GM12878 (cell line): ENCODE measurements around the gene GPR148. TPM values are rescaled to one million over a fixed set of nuclear protein-coding genes. Genes with fewer than 3 reads are reported as not detected.

Source experiments
- ATAC-seq: fragments of 200-7000 bp; cut with Tn5 transposase; 3 replicates; pipeline ENCODE4 v1.9.1; 2020; ENCODE audit warnings: mild to moderate bottlenecking, moderate library complexity
- BruUV-seq: library from RNA; stranded (reverse); fragments of 400-500 nt; replicated peaks from 2 replicates; lab custom pipeline; 2021; lab: Mats Ljungman, UMichigan
- CTCF ChIA-PET: fragments of 300-600 bp; sonication (Branson Sonifier 250); formaldehyde crosslinking; extraction: SDS; loops from one replicate; lab custom pipeline; 2021; ENCODE audit warnings: inconsistent platforms; lab: Yijun Ruan, JAX
- POLR2A ChIA-PET: fragments of 350-600 bp; formaldehyde crosslinking; extraction: SDS; loops from one replicate; lab custom pipeline; 2021; ENCODE audit warnings: inconsistent platforms; lab: Charles Lee
- RAD21 ChIA-PET: fragments of 300-600 bp; sonication (Branson Sonifier 250); formaldehyde crosslinking; loops from one replicate; lab custom pipeline; 2023; ENCODE audit warnings: antibody characterized with exemption; ENCODE audit not compliant: unreplicated experiment; lab: Charles Lee
- SMC1A ChIA-PET: fragments of 300-600 bp; sonication (Branson Sonifier 250); formaldehyde crosslinking; loops from one replicate; lab custom pipeline; 2023; ENCODE audit not compliant: unreplicated experiment, uncharacterized antibody; lab: Charles Lee
- DNase-seq: peaks from one replicate; pipeline ENCODE4 v3.0.0-alpha.2; 2011; ENCODE audit warnings: low read depth, low spot score
- FAIRE-seq: peaks from 3 replicates; lab custom pipeline; 2011; peaks lifted over from hg19 to GRCh38; lab: Jason Lieb, UNC
- H2AFZ ChIP-seq: 2 replicates; pipeline ENCODE4 v1.6.0; 2011; ENCODE audit warnings: low read depth, low read length, control low read depth; ENCODE audit not compliant: control insufficient read depth
- H3K27ac ChIP-seq: 2 replicates; pipeline ENCODE4 v1.5.1; 2011; ENCODE audit warnings: control low read depth; ENCODE audit not compliant: control insufficient read depth, insufficient read depth
- H3K27me3 ChIP-seq, 2 experiments: replicated peaks in 1 of 2; 2 replicates each; pipeline versions ENCODE4 v1.6.0 to v1.6.1; 2011; ENCODE audit warnings: low read length in 1 of 2; ENCODE audit not compliant: control insufficient read depth in 2 of 2, insufficient read depth in 2 of 2
- H3K36me3 ChIP-seq, 2 experiments: 2 replicates each; pipeline ENCODE4 v1.5.1; 2011; ENCODE audit warnings: low read length in 1 of 2; ENCODE audit not compliant: control insufficient read depth in 2 of 2, insufficient read depth in 2 of 2
- H3K4me1 ChIP-seq: 2 replicates; pipeline ENCODE4 v1.6.1; 2011; ENCODE audit warnings: mild to moderate bottlenecking, low read length, moderate library complexity, mixed read lengths; ENCODE audit not compliant: control insufficient read depth, insufficient read depth
- H3K4me2 ChIP-seq: 2 replicates; pipeline ENCODE4 v1.6.0; 2011; ENCODE audit warnings: control low read depth; ENCODE audit not compliant: control insufficient read depth, insufficient read depth
- H3K4me3 ChIP-seq: fragments of 200-600 bp; sonication (generic); 2 replicates; pipeline ENCODE4 v1.5.1; 2016
- H3K79me2 ChIP-seq: 2 replicates; pipeline ENCODE4 v1.6.0; 2011; ENCODE audit warnings: low read length; ENCODE audit not compliant: control insufficient read depth, insufficient read depth
- H3K9ac ChIP-seq: 2 replicates; pipeline ENCODE4 v1.8.0; 2011; ENCODE audit warnings: low read length, control low read depth, mixed read lengths; ENCODE audit not compliant: control insufficient read depth, insufficient read depth
- H3K9me3 ChIP-seq: replicated peaks from 3 replicates; pipeline ENCODE4 v1.5.1; 2011; ENCODE audit warnings: mild to moderate bottlenecking, low read length; ENCODE audit not compliant: control insufficient read depth, insufficient read depth
- H4K20me1 ChIP-seq: 2 replicates; pipeline ENCODE4 v1.6.0; 2011; ENCODE audit not compliant: control insufficient read depth, insufficient read depth
- ATF7 ChIP-seq: fragments of 450-650 bp; IDR thresholded peaks from 2 replicates; pipeline ENCODE4 v1.6.1; 2016; ENCODE audit warnings: low read depth, mild to moderate bottlenecking
- CBFB ChIP-seq: IDR thresholded peaks from 2 replicates; pipeline ENCODE4 v1.6.1; 2016; ENCODE audit warnings: antibody characterized with exemption, low read depth
- CBX5 ChIP-seq: sonication (generic); IDR thresholded peaks from 2 replicates; pipeline ENCODE4 v1.6.1; 2016; ENCODE audit warnings: low read depth, moderate library complexity, mild to moderate bottlenecking, inconsistent platforms
- ETV6 ChIP-seq, 2 experiments: fragments of 450-650 bp in 1 of 2; IDR thresholded peaks in 1 of 2; conservative IDR thresholded peaks in 1 of 2; 2 replicates each; pipeline ENCODE4 v1.6.1; 2014; ENCODE audit warnings: antibody characterized with exemption in 1 of 2, borderline replicate concordance in 1 of 2, low read depth in 1 of 2, mild to moderate bottlenecking in 1 of 2, moderate library complexity in 1 of 2
- FOS ChIP-seq: IDR thresholded peaks from 3 replicates; pipeline ENCODE4 v1.6.1; 2011; ENCODE audit warnings: borderline replicate concordance; ENCODE audit not compliant: insufficient read length; ENCODE audit errors: extremely low read depth
- FOXK2 ChIP-seq: fragments of 450-650 bp; IDR thresholded peaks from 2 replicates; pipeline ENCODE4 v1.6.1; 2017; ENCODE audit warnings: mild to moderate bottlenecking, moderate library complexity
- HDGF ChIP-seq: fragments of 450-650 bp; IDR thresholded peaks from 2 replicates; pipeline ENCODE4 v1.6.1; 2016; ENCODE audit warnings: antibody characterized with exemption
- KDM1A ChIP-seq: fragments of 200-600 bp; sonication (generic); IDR thresholded peaks from 2 replicates; pipeline ENCODE4 v1.6.1; 2016; ENCODE audit warnings: borderline replicate concordance
- NFYA ChIP-seq: IDR thresholded peaks from 2 replicates; pipeline ENCODE4 v1.6.1; 2011; ENCODE audit warnings: low read depth, mild to moderate bottlenecking, low read length, improper control_type of control experiment, borderline replicate concordance
- NKRF ChIP-seq: fragments of 450-650 bp; conservative IDR thresholded peaks from 2 replicates; pipeline ENCODE4 v1.6.1; 2017; ENCODE audit warnings: mild to moderate bottlenecking, moderate library complexity
- NR2F1 ChIP-seq: fragments of 450-650 bp; conservative IDR thresholded peaks from 2 replicates; pipeline ENCODE4 v1.6.1; 2017; ENCODE audit warnings: mild to moderate bottlenecking
- PML ChIP-seq: IDR thresholded peaks from 2 replicates; pipeline ENCODE4 v1.6.1; 2012; ENCODE audit warnings: low read length, inconsistent platforms
- POLR2A ChIP-seq: IDR thresholded peaks from 2 replicates; pipeline ENCODE4 v1.6.1; 2011; ENCODE audit warnings: low read depth, mild to moderate bottlenecking, low read length
- RCOR1 ChIP-seq: conservative IDR thresholded peaks from 2 replicates; pipeline ENCODE4 v1.6.1; 2012; ENCODE audit warnings: low read depth, low read length, improper control_type of control experiment
- SREBF2 ChIP-seq: IDR thresholded peaks from 2 replicates; pipeline ENCODE4 v1.6.1; 2012; ENCODE audit warnings: mild to moderate bottlenecking, low read length
- TCF3 ChIP-seq: IDR thresholded peaks from 2 replicates; pipeline ENCODE4 v1.6.1; 2012; ENCODE audit warnings: low read depth, mild to moderate bottlenecking, low read length, borderline replicate concordance; ENCODE audit not compliant: insufficient read depth
- ZNF592 ChIP-seq: fragments of 450-650 bp; IDR thresholded peaks from 2 replicates; pipeline ENCODE4 v1.6.1; 2017; ENCODE audit warnings: mild to moderate bottlenecking, moderate library complexity
- WGBS: methylation state at CpG from one replicate; pipeline ENCODE4 v1.1.6; 2016; ENCODE audit warnings: low lambda C conversion rate; ENCODE audit not compliant: insufficient replicate concordance, insufficient coverage; ENCODE audit errors: missing lambda C conversion rate; 5-methylcytosine and 5-hydroxymethylcytosine counted together
- in situ Hi-C: fragments of 300-500 bp; cut with MboI; formaldehyde crosslinking; loops from 9 replicates; pipeline ENCODE4 v1.14.3; 2018; ENCODE audit warnings: mixed read lengths
- intact Hi-C: fragments of 100-400 bp; cut with micrococcal nuclease; formaldehyde crosslinking; loops from one replicate; pipeline ENCODE4 v1.14.2; 2022; ENCODE audit not compliant: unreplicated experiment
- polyA plus RNA-seq, 11 experiments: library from polyadenylated mRNA; depleted of rRNA in 4 of 11; unstranded in 6 of 11; stranded (reverse) in 5 of 11; fragments of >200 nt; fragmentation: Nextera tagmentation in 4 of 11; fragmentation: Illumina TruSeq in 1 of 11; extraction: Ambion mirVana in 4 of 11; extraction: Trizol in 1 of 11; gene quantifications; 1 replicate in 1 of 11; 2 replicates in 10 of 11; pipeline versions ENCODE4 v1.2.1 to v1.2.3, GENCODE V29; 2011 to 2016; ENCODE audit warnings: inconsistent platforms in 2 of 11, missing spikeins in 2 of 11, low read depth in 1 of 11
- total RNA-seq, 4 experiments: library from RNA; depleted of rRNA in 3 of 4; stranded (reverse); fragments of >200 nt in 3 of 4; fragmentation: Illumina TruSeq in 1 of 4; extraction: Trizol in 1 of 4; gene quantifications; 2 replicates each; pipeline versions ENCODE4 v1.2.1 to v1.2.3, GENCODE V29; 2013 to 2021

GPR148 gene
- total and polyA plus RNA-seq, 10 of the 15 experiments (the other 5 are each of a cell fraction or from before 2014, with no cell fraction given) = not detected

GRCh38 chr2:130766711-130767407 lies 38.0 kb downstream of the GPR148 start:
- H3K4me3 ChIP-seq = no peak overlapping the region
- H3K9me3 ChIP-seq = no peaks in the 10 kb centered on the region
- no peak overlapping the region for H2AFZ ChIP-seq
- H3K4me2 ChIP-seq = no peak overlapping the region
- no peak overlapping the region for H3K9ac ChIP-seq
- DNase-seq (no peak), FAIRE-seq (no peak), ATAC-seq (no peak)
- POLR2A ChIA-PET = no interaction called here
- TF ChIP-seq CBFB = no peak
- no peak for TF ChIP-seq NKRF
- no peak for TF ChIP-seq FOS
- no peak for TF ChIP-seq FOXK2
- no peak for TF ChIP-seq TCF3
- TF ChIP-seq NR2F1 = no peak
- no peak for TF ChIP-seq RCOR1
- TF ChIP-seq KDM1A = no peak
- no peak for TF ChIP-seq CBX5
- TF ChIP-seq HDGF = no peak
- TF ChIP-seq NFYA = no peak
- TF ChIP-seq POLR2A = no peak
- TF ChIP-seq SREBF2 = no peak
- no peak for TF ChIP-seq ATF7
- no peak for TF ChIP-seq ZNF592
- no peak for TF ChIP-seq PML
- no peak for TF ChIP-seq ETV6 (conservative IDR thresholded peaks at IDR 0.05 in 1 of 2, IDR thresholded peaks at IDR 0.05 in 1 of 2; ENCODE audit: borderline replicate concordance in 1 of 2, low read depth in 1 of 2)
- no peaks in the 10 kb centered on the region for H4K20me1 ChIP-seq
- BruUV-seq = no TSS peak
- 10% methylated on average over 12 of the region's 12 CpGs for WGBS
- intact Hi-C loops = no loop called here
- no peaks in the 10 kb centered on the region for H3K36me3 ChIP-seq
- H3K4me1 ChIP-seq = no peaks in the 10 kb centered on the region
- SMC1A ChIA-PET = no interaction called here
- H3K27ac ChIP-seq = no peak overlapping the region
- no peaks in the 10 kb centered on the region for H3K79me2 ChIP-seq
- peaks cover 0 to 1% of the 10 kb centered on the region in 2 experiments; a peak in 2 of 4 replicates for H3K27me3 ChIP-seq
- CTCF ChIA-PET = no interaction called here
- RAD21 ChIA-PET = no interaction called here
- in situ Hi-C loops = no loop called here
